MG63 (cell line): ENCODE measurements around the gene TSPO2. TPM values are rescaled to one million over a fixed set of nuclear protein-coding genes. Genes with fewer than 3 reads are reported as not detected.

ENCODE experiments used
- DNase-seq: peaks from one replicate; pipeline ENCODE4 v3.0.0-alpha.2; 2020
- H3K27me3 ChIP-seq: fragments of 250-450 bp; sonication (Bioruptor Pico); 2 replicates; pipeline ENCODE4 v1.5.1; 2020; ENCODE audit warnings: mild to moderate bottlenecking, moderate library complexity
- H3K36me3 ChIP-seq: fragments of 250-450 bp; sonication (Bioruptor Pico); 2 replicates; pipeline ENCODE4 v1.5.1; 2020; ENCODE audit warnings: mild to moderate bottlenecking, moderate library complexity
- H3K4me3 ChIP-seq: fragments of 250-450 bp; sonication (Bioruptor Pico); 2 replicates; pipeline ENCODE4 v1.5.1; 2020; ENCODE audit warnings: mild to moderate bottlenecking, moderate library complexity
- H3K9me3 ChIP-seq: fragments of 250-450 bp; sonication (Bioruptor Pico); 2 replicates; pipeline ENCODE4 v1.5.1; 2020; ENCODE audit warnings: mild to moderate bottlenecking, moderate library complexity
- total RNA-seq: library from RNA; depleted of rRNA; stranded (reverse); fragments of >200 nt; shearing (Covaris generic); gene quantifications from 2 replicates; pipeline ENCODE4 v1.2.3, GENCODE V29; 2014; ENCODE audit warnings: low replicate concordance

Gene TSPO2
- total RNA-seq, 1 experiment from 2014 or later, result not detected

DNA sequence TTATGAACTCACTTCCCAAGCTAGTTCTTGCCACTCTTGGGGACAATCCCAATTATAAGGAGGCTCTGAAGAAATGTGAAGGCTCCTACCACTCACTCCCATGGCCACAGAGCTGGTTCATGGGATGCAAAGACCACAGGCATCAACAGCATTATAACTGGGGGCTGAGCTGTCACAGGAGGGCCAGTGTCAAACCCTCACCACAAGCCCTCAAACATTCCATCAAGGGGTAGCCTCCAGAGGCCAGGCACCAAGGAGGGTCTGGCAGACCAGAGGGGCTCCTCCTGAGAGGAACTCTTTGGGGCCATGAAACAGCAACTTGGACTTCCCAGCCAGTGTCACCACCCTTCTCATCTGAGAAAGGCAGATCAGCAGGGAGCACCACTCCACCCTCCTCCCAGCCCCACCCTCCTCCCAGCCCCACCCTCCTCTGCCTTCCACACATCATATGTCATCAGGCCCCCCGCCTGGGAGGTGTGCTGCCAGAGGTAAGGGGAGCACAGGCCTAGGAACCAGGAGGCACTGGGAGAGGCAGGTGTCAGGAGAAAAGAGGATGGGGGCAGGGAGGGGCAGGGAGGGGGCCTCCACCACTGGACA is 1.2 kb upstream of the TSPO2 start:
- DNase-seq, result no peak
- no peaks in the 10 kb centered on the region for H3K36me3 ChIP-seq
- no peak overlapping the region for H3K4me3 ChIP-seq
- H3K27me3 ChIP-seq, result no peaks in the 10 kb centered on the region
- no peaks in the 10 kb centered on the region for H3K9me3 ChIP-seq

DNA sequence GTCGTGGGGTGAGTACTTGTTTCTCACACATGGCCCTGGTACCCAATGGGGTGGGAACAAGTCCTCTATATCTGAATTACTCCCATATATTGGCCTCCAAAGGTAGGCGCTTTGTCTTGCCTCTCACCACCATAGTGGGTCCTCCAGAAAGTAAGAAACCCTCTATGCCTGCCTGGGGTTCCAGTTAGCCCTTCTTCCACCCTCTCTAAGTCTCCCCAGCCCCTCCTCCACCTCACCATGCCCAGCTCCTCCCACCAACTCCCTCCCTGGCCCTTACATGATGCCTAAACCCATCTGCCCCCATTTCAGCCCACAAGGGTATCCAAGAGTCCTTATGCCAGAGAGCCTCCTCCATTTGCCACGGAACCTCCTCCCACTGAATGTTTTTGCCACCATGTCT is 884 bp downstream of the TSPO2 start:
- H3K27me3 ChIP-seq, result no peaks in the 10 kb centered on the region
- no peaks in the 10 kb centered on the region for H3K36me3 ChIP-seq
- no peak for DNase-seq
- H3K4me3 ChIP-seq, result no peak overlapping the region
- H3K9me3 ChIP-seq, result no peaks in the 10 kb centered on the region

DNA sequence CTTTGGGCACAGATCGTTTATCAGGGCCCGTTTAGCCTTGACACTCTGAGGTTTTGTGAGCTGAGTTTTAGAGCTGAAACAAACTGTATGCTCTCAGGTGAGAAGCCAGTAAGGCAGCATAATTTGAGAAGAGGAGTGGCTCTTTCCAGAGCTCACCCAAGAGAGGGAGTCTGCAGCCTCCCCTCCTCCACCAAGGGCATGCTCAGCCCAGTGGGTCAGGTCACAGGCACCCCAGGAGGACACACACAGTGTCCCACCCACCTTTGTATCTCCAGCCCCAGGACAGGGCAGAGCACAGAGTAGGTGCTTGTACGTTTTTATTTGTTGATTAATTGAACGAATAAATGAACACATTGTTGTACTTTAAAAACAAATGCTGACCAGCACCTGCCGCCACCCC is 3.4 kb downstream of the TSPO2 start:
- Histone ChIP-seq H3K27me3 (no peaks in the 10 kb centered on the region), H3K4me3 (no peak overlapping the region), H3K36me3 (no peaks in the 10 kb centered on the region), H3K9me3 (no peaks in the 10 kb centered on the region)
- DNase-seq, result no peak

DNA sequence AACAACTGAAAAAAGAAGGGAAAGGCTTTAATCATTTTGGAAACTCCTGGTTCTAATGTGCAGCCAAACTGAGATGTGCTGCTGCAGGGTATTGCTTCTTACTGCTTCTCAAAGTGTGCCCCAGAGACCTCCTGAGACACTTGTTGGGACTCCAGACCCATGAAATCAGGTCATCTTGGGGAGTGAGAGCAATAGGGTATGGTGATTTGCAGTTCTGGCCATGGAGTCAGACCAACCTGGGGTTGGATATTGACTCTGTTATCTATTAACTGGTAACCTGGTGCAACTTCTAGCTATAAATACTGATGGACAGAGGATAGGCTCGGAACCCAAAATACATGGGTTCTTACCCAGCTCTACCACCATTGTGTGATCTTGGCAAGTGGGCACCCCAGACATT is 3.8 kb downstream of the TSPO2 start:
- Histone ChIP-seq H3K4me3 (no peak overlapping the region), H3K9me3 (no peaks in the 10 kb centered on the region), H3K36me3 (no peaks in the 10 kb centered on the region), H3K27me3 (no peaks in the 10 kb centered on the region)
- DNase-seq, result no peak

DNA sequence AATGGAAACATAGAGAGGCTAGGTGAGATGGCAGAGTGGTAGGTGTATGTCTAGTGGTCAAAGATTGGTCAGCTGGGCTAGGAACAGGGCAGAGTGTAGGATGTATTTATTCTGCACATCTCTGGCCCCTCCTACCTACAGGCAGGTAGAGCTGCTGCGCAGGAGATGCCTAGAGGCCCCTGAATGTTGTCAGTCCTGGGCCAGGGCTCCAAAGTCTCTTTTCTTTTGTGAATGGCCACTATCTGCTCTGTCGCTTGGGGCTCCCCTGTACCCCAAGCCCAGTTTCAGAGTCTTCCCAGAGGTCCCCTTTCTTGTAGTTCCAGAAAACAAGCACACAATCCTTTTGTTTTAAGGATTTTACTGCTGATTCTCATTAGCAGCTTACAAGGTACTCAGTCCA is 5.0 kb downstream of the TSPO2 start:
- Histone ChIP-seq H3K36me3 (no peaks in the 10 kb centered on the region), H3K4me3 (no peak overlapping the region), H3K27me3 (no peaks in the 10 kb centered on the region), H3K9me3 (no peaks in the 10 kb centered on the region)
- DNase-seq, result no peak

DNA sequence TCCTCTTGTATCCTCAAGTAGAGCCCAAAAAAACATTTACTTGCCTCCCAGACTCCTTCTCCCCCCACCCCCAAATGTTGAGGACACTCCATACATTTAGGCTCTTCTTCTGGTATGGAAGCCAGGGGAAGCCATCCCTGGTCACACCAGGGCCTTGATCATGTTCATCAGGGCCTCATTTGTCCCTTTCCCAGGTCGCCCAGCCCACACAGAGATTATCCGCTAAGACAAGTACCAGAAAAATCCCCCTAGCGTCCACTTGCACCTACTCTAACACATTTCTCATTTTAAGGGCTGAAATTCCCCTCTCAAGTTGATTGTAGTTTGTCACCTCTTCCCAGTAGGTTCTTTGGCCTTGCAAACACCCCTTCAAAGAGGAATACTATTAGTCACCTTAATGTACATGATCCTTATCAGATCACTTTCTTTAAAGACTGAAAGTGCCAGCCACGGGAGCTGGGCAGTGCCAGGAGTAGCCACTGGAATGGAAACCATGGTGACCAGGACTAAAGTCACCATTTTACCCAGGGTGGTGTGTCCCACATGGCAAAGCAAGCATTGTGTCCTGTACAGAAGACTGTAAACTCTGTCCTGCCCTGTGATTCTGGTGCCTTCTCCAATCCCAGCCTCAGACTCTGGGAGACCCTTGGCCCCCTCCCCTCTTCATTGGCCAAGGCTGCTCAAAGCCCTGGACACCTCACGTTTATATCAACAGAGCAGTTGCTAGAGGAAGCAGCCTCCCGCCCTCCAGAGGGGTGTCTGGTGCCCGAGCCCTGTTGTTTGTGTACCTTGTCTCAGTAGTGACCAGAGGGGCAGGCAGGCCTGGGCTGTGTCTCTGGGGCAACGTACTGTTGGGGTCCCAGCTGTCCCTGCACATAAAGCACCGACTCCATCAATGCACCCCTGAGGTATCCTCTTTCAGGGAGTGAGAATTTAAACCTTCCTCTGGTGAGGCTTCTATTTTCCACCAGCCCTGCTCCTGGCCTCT is 5.8 kb downstream of the TSPO2 start:
- Histone ChIP-seq H3K36me3 (no peaks in the 10 kb centered on the region), H3K4me3 (no peak overlapping the region), H3K27me3 (no peaks in the 10 kb centered on the region), H3K9me3 (no peaks in the 10 kb centered on the region)
- no peak for DNase-seq

DNA sequence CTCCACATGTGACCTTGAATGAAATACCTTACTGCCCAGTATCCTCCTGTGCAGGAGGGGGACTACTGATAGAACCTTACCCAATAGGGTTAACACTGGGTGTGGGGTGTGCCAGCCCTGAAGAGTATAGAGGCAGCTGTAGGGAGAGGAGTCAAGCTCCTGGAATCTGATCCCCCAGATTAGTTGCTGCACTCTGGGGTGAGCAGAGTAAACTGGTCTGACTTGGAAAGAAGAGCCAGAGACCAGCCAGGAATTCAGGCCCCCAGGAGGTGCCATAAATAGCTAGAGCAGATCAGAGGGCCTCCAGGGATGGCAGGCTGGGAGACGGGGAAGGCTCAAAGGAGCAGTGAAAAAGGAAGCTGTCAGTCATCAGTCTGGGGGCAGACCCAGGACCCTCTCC is 7.3 kb downstream of the TSPO2 start:
- no peaks in the 10 kb centered on the region for H3K9me3 ChIP-seq
- no peaks in the 10 kb centered on the region for H3K27me3 ChIP-seq
- no peaks in the 10 kb centered on the region for H3K36me3 ChIP-seq
- no peak for DNase-seq
- no peak overlapping the region for H3K4me3 ChIP-seq

DNA sequence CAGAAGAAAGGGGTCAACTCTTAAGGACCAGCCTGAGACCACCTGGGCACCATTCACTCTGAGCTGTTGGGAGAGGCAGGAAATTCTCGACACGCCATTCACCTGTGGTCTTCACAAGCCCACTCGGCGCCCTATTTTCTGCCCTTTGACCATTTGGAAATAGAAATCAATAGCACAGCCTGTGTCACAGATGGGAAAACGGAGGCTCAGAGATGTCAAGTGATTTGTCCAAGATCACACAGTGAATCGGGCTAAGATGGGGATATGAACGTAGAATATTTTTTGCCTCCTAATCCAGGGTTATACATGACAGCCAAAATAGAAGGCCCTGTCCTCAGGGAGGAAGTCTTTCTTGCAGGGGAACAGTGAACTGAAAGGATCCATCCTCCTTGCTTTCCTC is 7.7 kb downstream of the TSPO2 start:
- Histone ChIP-seq H3K9me3 (no peaks in the 10 kb centered on the region), H3K4me3 (no peak overlapping the region), H3K36me3 (no peaks in the 10 kb centered on the region), H3K27me3 (no peaks in the 10 kb centered on the region)
- DNase-seq, result no peak

DNA sequence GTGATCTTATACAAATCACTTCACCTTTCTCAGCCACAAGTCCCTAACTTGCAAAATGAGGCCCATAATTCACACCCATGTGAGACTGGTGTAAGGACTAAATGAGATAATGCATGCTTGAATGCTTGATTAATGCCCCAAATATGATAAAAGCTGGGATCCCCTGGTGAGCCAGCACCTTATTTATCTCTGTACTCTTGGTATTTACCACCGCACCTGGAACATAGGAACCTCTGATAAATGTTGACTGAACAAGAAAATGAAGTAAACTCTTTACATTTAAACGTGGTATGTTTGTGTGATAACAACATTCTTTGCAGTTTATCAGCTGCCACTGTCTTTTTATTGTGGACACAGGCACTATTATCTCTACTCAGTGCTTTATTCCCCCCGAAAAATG is 8.3 kb downstream of the TSPO2 start:
- no peak overlapping the region for H3K4me3 ChIP-seq
- no peak for DNase-seq
- H3K9me3 ChIP-seq, result no peaks in the 10 kb centered on the region
- H3K36me3 ChIP-seq, result no peaks in the 10 kb centered on the region
- no peaks in the 10 kb centered on the region for H3K27me3 ChIP-seq

DNA sequence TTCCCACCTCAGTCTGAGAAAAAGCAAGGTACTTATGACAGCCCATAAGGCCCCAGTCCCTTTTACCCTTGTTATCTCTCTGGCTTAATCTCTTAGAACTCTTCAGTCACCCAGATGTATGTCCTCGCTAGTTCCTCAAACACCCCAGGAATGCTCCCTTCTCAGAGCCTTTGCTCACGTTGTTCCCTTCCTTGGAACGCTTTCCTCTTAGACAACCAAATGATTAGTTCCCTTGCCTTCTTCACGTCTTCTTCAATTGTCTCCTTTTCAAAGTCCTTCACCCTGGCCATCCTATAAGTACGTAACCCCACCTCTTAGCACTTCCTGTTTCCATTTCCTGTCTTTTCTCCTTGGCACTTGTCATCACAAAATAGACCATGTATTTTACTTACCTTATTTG is 9.6 kb downstream of the TSPO2 start:
- no peaks in the 10 kb centered on the region for H3K9me3 ChIP-seq
- no peak for DNase-seq
- no peak overlapping the region for H3K4me3 ChIP-seq
- H3K36me3 ChIP-seq, result no peaks in the 10 kb centered on the region
- no peaks in the 10 kb centered on the region for H3K27me3 ChIP-seq

DNA sequence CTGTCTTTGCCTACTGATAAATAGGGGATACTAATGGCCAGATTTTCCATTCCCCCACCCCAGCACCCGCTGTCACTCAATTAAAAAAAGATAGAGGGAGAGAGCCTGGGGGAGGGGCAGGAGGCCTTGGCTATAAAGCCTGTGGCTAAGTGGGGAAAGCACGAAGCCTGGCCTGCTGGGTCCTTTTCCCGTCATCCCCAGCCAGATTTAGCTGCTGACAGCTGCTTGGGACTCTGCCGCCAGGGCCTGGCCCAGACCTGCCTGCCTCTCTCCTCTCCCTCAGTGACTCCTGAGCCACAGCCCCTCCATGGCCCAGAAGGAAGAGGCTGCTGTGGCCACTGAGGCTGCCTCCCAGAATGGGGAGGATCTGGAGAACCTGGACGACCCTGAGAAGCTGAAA is 10.8 kb downstream of the TSPO2 start, which contains the start of gene APOBEC2:
Gene APOBEC2 (plus strand): TSS at position 162 of the 400 bp plus-strand sequence. CDS start 146 bp downstream, at position 308.
- Histone ChIP-seq H3K9me3 (no peaks in the 10 kb centered on the region), H3K36me3 (no peaks in the 10 kb centered on the region), H3K4me3 (no peak within 1 kb of the TSS), H3K27me3 (no peaks in the 10 kb centered on the region)
- DNase-seq, result no peak

DNA sequence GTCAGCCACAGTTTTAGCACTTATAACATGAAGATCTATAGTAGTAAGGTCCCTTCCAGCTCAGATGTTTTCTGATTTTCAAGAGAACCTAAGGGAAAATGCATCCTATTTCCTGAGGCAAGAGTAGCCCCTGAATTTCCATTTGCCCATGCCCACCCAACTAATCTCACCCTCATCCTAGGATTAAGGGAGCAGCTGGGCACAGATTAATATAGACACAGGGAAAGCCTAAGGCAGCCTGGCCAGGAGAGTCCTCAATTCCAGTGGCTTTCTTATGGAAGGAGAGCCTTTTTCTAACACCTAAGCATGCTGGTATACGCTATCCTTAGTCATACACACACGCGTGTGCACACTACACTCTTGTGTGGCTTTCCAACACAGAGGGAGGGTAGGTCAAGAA is 12.2 kb downstream of the TSPO2 start:
- H3K27me3 ChIP-seq, result no peaks in the 10 kb centered on the region
- DNase-seq, result no peak
- no peaks in the 10 kb centered on the region for H3K36me3 ChIP-seq
- no peak overlapping the region for H3K4me3 ChIP-seq
- H3K9me3 ChIP-seq, result no peaks in the 10 kb centered on the region

DNA sequence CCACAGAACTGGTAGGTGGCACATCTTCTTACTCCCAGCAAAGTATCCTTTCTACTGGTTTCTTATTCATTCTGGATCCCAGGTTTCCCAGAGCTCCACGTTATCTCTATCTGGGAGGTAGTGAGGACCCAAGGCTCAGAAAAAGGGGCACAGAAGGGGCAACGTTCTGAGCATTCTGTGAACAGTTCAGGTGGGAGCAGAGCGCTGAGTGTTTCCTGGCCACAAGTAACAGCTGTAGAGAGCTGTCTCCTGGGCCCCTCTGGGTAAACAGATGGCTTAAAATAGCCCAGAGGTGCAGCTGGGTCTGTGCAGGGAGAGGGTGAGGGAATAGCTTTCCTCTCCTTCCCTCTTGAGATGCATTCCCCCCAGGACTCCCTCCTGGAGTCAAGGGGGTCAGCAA is 12.9 kb downstream of the TSPO2 start:
- H3K27me3 ChIP-seq, result no peaks in the 10 kb centered on the region
- no peak for DNase-seq
- no peaks in the 10 kb centered on the region for H3K9me3 ChIP-seq
- no peak overlapping the region for H3K4me3 ChIP-seq
- no peaks in the 10 kb centered on the region for H3K36me3 ChIP-seq

DNA sequence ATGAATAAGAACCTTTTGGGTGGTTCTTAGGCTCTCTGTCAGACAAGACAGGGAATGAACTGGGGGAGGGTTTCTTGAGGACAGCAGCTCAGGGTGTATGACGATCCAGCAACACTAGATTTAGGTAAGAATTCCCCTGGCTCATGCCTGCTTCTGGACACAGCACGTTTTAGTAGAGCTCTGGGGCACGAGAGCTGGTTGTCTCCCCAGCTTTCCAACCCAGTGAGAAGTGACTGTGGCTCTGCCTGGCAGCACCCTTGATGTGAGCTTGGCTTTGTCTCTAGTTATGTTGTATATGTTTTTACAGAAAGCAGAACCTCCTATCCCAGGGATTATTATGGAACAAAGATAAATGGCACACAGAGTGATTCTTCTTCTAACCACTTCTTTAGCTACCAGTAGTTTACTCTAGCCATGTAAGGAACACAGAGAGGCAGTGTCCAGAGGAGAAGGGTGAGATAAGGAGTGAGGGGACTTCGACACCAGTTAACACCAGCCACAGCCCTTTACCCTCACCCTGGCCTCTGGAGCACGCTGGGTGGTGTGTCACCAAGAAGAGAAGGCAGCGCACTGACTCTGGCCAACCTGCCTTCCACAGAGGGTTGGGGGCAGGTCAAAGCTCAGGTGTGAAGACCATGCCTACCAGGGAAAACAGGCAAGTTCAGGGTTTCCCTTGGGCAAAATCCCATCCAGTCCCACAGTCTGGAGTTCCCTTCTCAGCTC is 14.7 kb downstream of the TSPO2 start:
- Histone ChIP-seq H3K4me3 (no peak overlapping the region), H3K9me3 (no peaks in the 10 kb centered on the region), H3K27me3 (no peaks in the 10 kb centered on the region), H3K36me3 (no peaks in the 10 kb centered on the region)
- DNase-seq, result no peak

DNA sequence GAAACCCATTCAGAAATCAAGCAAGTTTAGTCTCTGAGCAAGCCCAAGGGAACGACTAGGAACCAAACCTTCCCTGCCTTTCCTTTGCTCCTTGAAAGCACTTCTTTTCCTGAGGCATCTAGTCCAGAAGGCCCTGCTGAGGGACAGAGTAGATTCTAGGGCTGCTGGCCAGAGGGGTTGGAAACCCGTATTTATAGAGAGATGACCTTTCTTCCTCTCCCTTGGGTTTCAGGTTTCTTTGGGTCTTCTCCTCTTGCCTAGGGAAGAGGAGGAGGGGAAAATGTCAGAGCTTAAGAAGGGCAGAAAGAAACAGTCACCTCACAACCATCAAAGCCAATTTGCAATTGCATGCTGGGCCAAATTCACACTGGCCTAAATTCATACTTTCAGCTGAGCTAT is 16.5 kb downstream of the TSPO2 start:
- Histone ChIP-seq H3K36me3 (no peaks in the 10 kb centered on the region), H3K9me3 (no peaks in the 10 kb centered on the region), H3K27me3 (no peaks in the 10 kb centered on the region), H3K4me3 (no peak overlapping the region)
- no peak for DNase-seq

DNA sequence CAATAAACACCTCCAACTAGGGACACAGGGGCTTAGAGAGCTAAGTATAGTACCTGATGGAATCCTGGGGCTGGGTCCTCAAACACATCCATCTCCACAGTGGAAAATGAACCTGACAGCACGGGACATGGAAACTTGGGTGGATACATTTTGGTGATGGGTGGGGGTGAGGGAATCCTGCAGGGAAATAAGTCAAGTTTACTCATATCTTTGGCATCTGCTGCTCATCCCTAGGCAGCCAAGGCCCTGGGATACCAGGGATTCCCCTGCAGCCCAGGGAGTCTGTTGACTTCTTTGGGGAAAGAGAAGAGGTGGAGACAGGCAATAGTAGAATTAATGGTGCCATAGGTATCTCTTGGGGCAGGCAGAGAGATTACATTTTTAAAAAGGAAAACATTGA is 17.3 kb downstream of the TSPO2 start:
- Histone ChIP-seq H3K36me3 (no peaks in the 10 kb centered on the region), H3K9me3 (no peaks in the 10 kb centered on the region), H3K27me3 (no peaks in the 10 kb centered on the region), H3K4me3 (no peak overlapping the region)
- DNase-seq, result peak; percentile 14

DNA sequence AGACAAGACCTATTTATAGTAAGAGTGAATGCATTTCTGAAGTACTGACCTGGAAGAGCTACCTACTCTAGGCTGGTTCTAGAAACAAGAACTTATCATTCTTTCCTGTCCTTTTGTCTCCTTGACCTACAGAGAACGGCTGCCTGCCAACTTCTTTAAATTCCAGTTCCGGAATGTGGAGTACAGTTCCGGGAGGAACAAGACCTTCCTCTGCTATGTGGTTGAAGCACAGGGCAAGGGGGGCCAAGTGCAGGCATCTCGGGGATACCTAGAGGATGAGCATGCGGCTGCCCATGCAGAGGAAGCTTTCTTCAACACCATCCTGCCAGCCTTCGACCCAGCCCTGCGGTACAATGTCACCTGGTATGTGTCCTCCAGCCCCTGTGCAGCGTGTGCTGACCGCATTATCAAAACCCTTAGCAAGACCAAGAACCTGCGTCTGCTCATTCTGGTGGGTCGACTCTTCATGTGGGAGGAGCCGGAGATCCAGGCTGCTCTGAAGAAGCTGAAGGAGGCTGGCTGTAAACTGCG is 19.0 kb downstream of the TSPO2 start:
- DNase-seq, result no peak
- no peaks in the 10 kb centered on the region for H3K9me3 ChIP-seq

More for the DNA sequence above, 19.0 kb downstream of the TSPO2 start:
- Histone ChIP-seq H3K27me3 (no peaks in the 10 kb centered on the region), H3K4me3 (no peak overlapping the region), H3K36me3 (no peaks in the 10 kb centered on the region; the same call in 1 of the 2 replicates)
